ENCODE data around the gene MADCAM1.

MADCAM1 gene

GRCh38 chr19:498977-499623 lies 2.8 kb downstream of the MADCAM1 start:
- H3K4me3 ChIP-seq (ENCODE audit: low read length in 2 of 2) = no peak overlapping the region
- peaks cover 8% of the 10 kb centered on the region for H3K4me1 ChIP-seq (ENCODE audit: control insufficient read depth, insufficient read depth, low read length)

DNA sequence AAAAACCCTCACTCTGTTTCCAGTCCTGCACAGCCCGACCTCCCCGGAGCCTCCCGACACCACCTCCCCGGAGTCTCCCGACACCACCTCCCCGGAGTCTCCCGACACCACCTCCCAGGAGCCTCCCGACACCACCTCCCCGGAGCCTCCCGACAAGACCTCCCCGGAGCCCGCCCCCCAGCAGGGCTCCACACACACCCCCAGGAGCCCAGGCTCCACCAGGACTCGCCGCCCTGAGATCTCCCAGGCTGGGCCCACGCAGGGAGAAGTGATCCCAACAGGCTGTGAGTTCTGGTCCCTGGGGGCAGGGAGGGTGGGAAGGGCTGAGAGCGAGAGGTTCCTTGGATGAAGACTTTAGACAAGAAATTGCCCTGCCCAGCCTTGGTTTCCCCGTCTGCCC lies 5.4 kb downstream of the MADCAM1 start:
- Histone ChIP-seq H3K4me1 (ENCODE audit: control insufficient read depth, insufficient read depth, low read length) (peaks cover 9% of the 10 kb centered on the region), H3K27ac (ENCODE audit: low read length) (no peak overlapping the region), H3K27me3 (ENCODE audit: control insufficient read depth in 1 of 2, insufficient read depth in 2 of 2, low read length in 2 of 2) (peaks cover 12 to 14% of the 10 kb centered on the region in 2 donors), H3K4me3 (ENCODE audit: low read length in 2 of 2) (no peak overlapping the region), H3K36me3 (ENCODE audit: control insufficient read depth in 2 of 2, insufficient read depth in 2 of 2, low read length in 2 of 2) (no peaks in the 10 kb centered on the region), H3K9ac (ENCODE audit: low read length in 2 of 2) (no peak overlapping the region), H3K9me3 (ENCODE audit: control insufficient read depth in 2 of 2, low read length in 2 of 2) (no peaks in the 10 kb centered on the region)

More at GRCh38 chr19:498977-499623, 2.8 kb downstream of the MADCAM1 start:
- Histone ChIP-seq H3K27me3 (ENCODE audit: control insufficient read depth in 1 of 2, insufficient read depth in 2 of 2, low read length in 2 of 2) (peaks cover 19 to 25% of the 10 kb centered on the region in 2 donors), H3K36me3 (ENCODE audit: control insufficient read depth in 2 of 2, insufficient read depth in 2 of 2, low read length in 2 of 2) (no peaks in the 10 kb centered on the region), H3K9ac (ENCODE audit: low read length in 2 of 2) (no peak overlapping the region), H3K27ac (ENCODE audit: low read length) (no peak overlapping the region), H3K9me3 (ENCODE audit: control insufficient read depth in 2 of 2, low read length in 2 of 2) (no peaks in the 10 kb centered on the region)

GRCh38 chr19:504616-505015 lies 8.3 kb downstream of the MADCAM1 start:
- H3K9me3 ChIP-seq (ENCODE audit: control insufficient read depth in 2 of 2, low read length in 2 of 2) = no peaks in the 10 kb centered on the region
- no peak overlapping the region for H3K9ac ChIP-seq (ENCODE audit: low read length in 2 of 2)

DNA sequence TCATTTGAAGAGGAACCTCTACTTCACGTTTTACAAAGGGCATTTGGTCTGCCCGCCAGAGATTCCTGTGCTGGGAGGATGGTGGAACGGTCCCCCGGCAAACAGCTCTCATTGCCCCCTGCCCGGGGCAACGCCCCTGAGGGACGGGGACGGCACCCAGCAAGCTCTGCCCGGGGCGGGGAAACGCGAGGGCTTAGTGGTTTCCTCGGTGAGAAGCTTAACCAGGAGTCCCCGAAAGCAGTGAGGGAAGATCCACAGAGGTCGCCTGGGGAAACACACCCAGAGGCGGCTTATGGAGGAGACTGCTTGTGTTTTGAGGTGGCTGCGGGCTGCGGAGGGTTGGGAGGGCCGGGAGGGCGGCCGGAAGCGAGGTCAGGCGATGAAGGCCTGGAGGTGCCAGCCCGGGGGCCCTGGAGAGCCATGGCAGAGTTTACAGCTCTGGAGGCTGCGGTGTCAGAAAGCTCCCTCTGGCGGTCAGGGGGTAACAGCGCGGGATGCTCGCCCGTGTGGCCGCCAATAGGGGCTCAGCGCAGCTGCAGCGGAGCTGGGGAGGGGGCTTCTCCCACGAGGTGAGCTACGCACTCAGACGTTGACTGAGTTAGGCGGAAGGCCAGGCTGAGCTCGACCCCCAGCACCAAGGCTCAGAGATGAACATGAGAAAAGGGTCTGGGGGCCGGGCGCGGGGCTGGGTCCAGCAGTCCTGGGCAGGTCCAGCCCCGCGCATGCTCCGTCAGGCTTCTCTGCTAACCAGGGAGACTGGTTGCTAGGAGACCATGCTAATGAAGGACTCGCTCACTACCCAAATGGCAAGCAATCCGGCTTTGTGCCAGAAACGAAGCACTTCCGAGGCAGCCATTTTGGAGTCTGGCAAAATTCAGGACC lies 10.4 kb downstream of the MADCAM1 start:
- peak overlapping the region; percentile 81 to 82 for H3K9ac ChIP-seq (ENCODE audit: low read length in 2 of 2)
- peak overlapping the region; percentile 64 to 90 for H3K4me3 ChIP-seq (ENCODE audit: low read length in 2 of 2)
- no peaks in the 10 kb centered on the region for H3K27me3 ChIP-seq (ENCODE audit: control insufficient read depth in 1 of 2, insufficient read depth in 2 of 2, low read length in 2 of 2)
- H3K27ac ChIP-seq (ENCODE audit: low read length) = peak overlapping the region; percentile 91
- H3K9me3 ChIP-seq (ENCODE audit: control insufficient read depth in 2 of 2, low read length in 2 of 2) = no peaks in the 10 kb centered on the region
- peaks cover 32% of the 10 kb centered on the region for H3K4me1 ChIP-seq (ENCODE audit: control insufficient read depth, insufficient read depth, low read length)
- peaks cover 0 to 6% of the 10 kb centered on the region in 2 donors for H3K36me3 ChIP-seq (ENCODE audit: control insufficient read depth in 2 of 2, insufficient read depth in 2 of 2, low read length in 2 of 2)

More at GRCh38 chr19:504616-505015, 8.3 kb downstream of the MADCAM1 start:
- peaks cover 0 to 5% of the 10 kb centered on the region in 2 donors for H3K36me3 ChIP-seq (ENCODE audit: control insufficient read depth in 2 of 2, insufficient read depth in 2 of 2, low read length in 2 of 2)
- H3K4me3 ChIP-seq (ENCODE audit: low read length in 2 of 2) = no peak overlapping the region
- peaks cover 17% of the 10 kb centered on the region for H3K4me1 ChIP-seq (ENCODE audit: control insufficient read depth, insufficient read depth, low read length)
- no peak overlapping the region for H3K27ac ChIP-seq (ENCODE audit: low read length)
- H3K27me3 ChIP-seq (ENCODE audit: control insufficient read depth in 1 of 2, insufficient read depth in 2 of 2, low read length in 2 of 2) = no peaks in the 10 kb centered on the region

- peak within 1 kb of the TSS; percentile 81 to 82 for H3K9ac ChIP-seq (ENCODE audit: low read length in 2 of 2)
- H3K4me3 ChIP-seq (ENCODE audit: low read length in 2 of 2) = peak within 1 kb of the TSS; percentile 64 to 90
- H3K27me3 ChIP-seq (ENCODE audit: control insufficient read depth in 1 of 2, insufficient read depth in 2 of 2, low read length in 2 of 2) = no peaks in the 10 kb centered on the region
- peaks cover 0 to 6% of the 10 kb centered on the region in 2 donors for H3K36me3 ChIP-seq (ENCODE audit: control insufficient read depth in 2 of 2, insufficient read depth in 2 of 2, low read length in 2 of 2)
- peaks cover 32% of the 10 kb centered on the region for H3K4me1 ChIP-seq (ENCODE audit: control insufficient read depth, insufficient read depth, low read length)
- peak within 1 kb of the TSS; percentile 91 for H3K27ac ChIP-seq (ENCODE audit: low read length)
- H3K9me3 ChIP-seq (ENCODE audit: control insufficient read depth in 2 of 2, low read length in 2 of 2) = no peaks in the 10 kb centered on the region
These were observed 11.3 kb downstream of the MADCAM1 start, which contains the start of gene TPGS1 for GRCh38 chr19:507286-508203. TPGS1 (plus strand) TSS chr19:507497; CDS start chr19:507507, 10 bp downstream.

DNA sequence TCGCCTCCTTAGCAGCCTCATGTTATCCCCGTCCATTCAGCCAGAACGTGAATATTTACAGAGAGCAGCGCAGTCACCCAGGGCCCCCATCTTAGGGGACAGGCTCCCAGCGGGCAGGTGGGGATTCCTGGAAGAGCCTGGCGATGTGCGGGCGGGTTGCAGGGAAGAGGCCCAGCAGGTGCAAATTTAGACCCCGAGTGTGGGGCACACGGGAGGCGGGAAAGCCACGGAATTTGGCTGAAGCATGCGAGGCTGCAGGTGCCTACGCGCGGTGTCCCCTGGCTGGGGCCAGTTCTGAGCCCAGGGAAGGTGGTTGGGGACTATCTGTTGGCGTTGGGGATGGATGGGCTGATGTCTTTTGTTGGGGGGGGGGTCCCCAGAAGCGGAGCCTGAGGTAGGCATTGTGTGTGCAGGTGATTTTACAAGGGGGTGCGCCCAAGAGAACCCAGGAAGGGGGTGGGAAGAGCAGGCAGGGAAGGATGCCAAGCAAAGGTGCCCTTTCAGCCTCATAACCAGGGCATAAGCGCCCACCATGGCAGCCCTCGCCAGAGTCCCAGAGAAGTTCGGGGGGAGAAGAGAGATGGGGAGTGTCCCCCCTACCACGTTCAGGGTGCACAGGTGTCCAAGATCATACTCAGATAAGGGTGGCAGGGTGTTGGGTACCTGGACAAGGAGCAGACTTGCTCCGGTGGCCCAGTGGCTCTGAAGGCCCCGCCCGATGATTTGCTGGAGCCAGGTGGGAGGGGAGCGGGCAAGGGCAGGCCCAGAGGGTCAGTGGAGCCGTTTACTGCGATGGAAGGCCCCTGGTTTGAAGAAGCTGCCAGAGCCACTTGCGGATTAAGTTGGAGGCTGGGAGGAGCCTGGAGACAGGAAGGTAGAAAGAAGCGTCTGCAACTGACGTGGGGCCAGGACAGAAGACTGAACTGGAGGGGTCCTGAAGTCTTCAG lies 12.2 kb downstream of the MADCAM1 start:
- Histone ChIP-seq H3K9ac (ENCODE audit: low read length in 2 of 2) (peak overlapping the region; percentile 55 to 81), H3K27me3 (ENCODE audit: control insufficient read depth in 1 of 2, insufficient read depth in 2 of 2, low read length in 2 of 2) (no peaks in the 10 kb centered on the region), H3K36me3 (ENCODE audit: control insufficient read depth in 2 of 2, insufficient read depth in 2 of 2, low read length in 2 of 2) (peaks cover 0 to 6% of the 10 kb centered on the region in 2 donors), H3K4me3 (ENCODE audit: low read length in 2 of 2) (peak overlapping the region; percentile 64 to 90), H3K4me1 (ENCODE audit: control insufficient read depth, insufficient read depth, low read length) (peaks cover 32% of the 10 kb centered on the region), H3K27ac (ENCODE audit: low read length) (peak overlapping the region; percentile 91), H3K9me3 (ENCODE audit: control insufficient read depth in 2 of 2, low read length in 2 of 2) (no peaks in the 10 kb centered on the region)

- peak overlapping the region; percentile 53 to 62 for H3K9ac ChIP-seq (ENCODE audit: low read length in 2 of 2)
- peak overlapping the region; percentile 71 for H3K27ac ChIP-seq (ENCODE audit: low read length)
- H3K4me3 ChIP-seq (ENCODE audit: low read length in 2 of 2) = peak overlapping the region in 1 of 2 donors; percentile 58
- peaks cover 6% of the 10 kb centered on the region in 2 donors for H3K36me3 ChIP-seq (ENCODE audit: control insufficient read depth in 2 of 2, insufficient read depth in 2 of 2, low read length in 2 of 2)
- H3K9me3 ChIP-seq (ENCODE audit: control insufficient read depth in 2 of 2, low read length in 2 of 2) = no peaks in the 10 kb centered on the region
- H3K27me3 ChIP-seq (ENCODE audit: control insufficient read depth in 1 of 2, insufficient read depth in 2 of 2, low read length in 2 of 2) = no peaks in the 10 kb centered on the region
- peaks cover 32% of the 10 kb centered on the region for H3K4me1 ChIP-seq (ENCODE audit: control insufficient read depth, insufficient read depth, low read length)
These were observed 14.4 kb downstream of the MADCAM1 start for GRCh38 chr19:510606-511100.

- H3K4me3 ChIP-seq (ENCODE audit: low read length in 2 of 2) = peak overlapping the region in 1 of 2 donors; percentile 58
- no peaks in the 10 kb centered on the region for H3K27me3 ChIP-seq (ENCODE audit: control insufficient read depth in 1 of 2, insufficient read depth in 2 of 2, low read length in 2 of 2)
- H3K27ac ChIP-seq (ENCODE audit: low read length) = peak overlapping the region; percentile 71
- H3K9me3 ChIP-seq (ENCODE audit: control insufficient read depth in 2 of 2, low read length in 2 of 2) = no peaks in the 10 kb centered on the region
- H3K9ac ChIP-seq (ENCODE audit: low read length in 2 of 2) = peak overlapping the region; percentile 53 to 62
- peaks cover 31% of the 10 kb centered on the region for H3K4me1 ChIP-seq (ENCODE audit: control insufficient read depth, insufficient read depth, low read length)
- peaks cover 6% of the 10 kb centered on the region in 2 donors for H3K36me3 ChIP-seq (ENCODE audit: control insufficient read depth in 2 of 2, insufficient read depth in 2 of 2, low read length in 2 of 2)
These were observed 15.0 kb downstream of the MADCAM1 start for GRCh38 chr19:511101-511851.
